Osteoblast (primary cell): ENCODE results near the gene KAZN. TPM values are rescaled to one million over a fixed set of nuclear protein-coding genes. Genes with fewer than 3 reads are reported as not detected.

Source experiments
- DNase-seq: peaks from one replicate; pipeline ENCODE4 v3.0.0; 2011; ENCODE audit warnings: low spot score, mixed read lengths; ENCODE audit not compliant: insufficient read length; ENCODE audit errors: missing footprints
- H2AFZ ChIP-seq: 2 replicates; pipeline ENCODE4 v1.6.0; 2011; ENCODE audit warnings: mild to moderate bottlenecking, low read length
- H3K27ac ChIP-seq: 2 replicates; pipeline ENCODE4 v1.5.1; 2011; ENCODE audit warnings: mild to moderate bottlenecking, low read depth, low read length, moderate library complexity
- H3K27me3 ChIP-seq: 2 replicates; pipeline ENCODE4 v1.6.0; 2012; ENCODE audit warnings: mild to moderate bottlenecking, control low read depth, inconsistent platforms, low read length, moderate library complexity; ENCODE audit not compliant: insufficient read depth
- H3K36me3 ChIP-seq: 2 replicates; pipeline ENCODE4 v1.5.1; 2011; ENCODE audit warnings: mild to moderate bottlenecking, low read length, control low read depth, moderate library complexity; ENCODE audit not compliant: insufficient read depth
- H3K4me1 ChIP-seq: 2 replicates; pipeline ENCODE4 v1.5.1; 2011; ENCODE audit warnings: mild to moderate bottlenecking, low read length, control low read depth, moderate library complexity; ENCODE audit not compliant: insufficient read depth
- H3K4me2 ChIP-seq: 2 replicates; pipeline ENCODE4 v1.6.0; 2011; ENCODE audit warnings: mild to moderate bottlenecking, low read length; ENCODE audit not compliant: insufficient read depth
- H3K4me3 ChIP-seq: fragments of 200-600 bp; sonication (generic); 3 replicates; pipeline ENCODE4 v1.5.1; 2012; ENCODE audit warnings: mild to moderate bottlenecking, low read length, inconsistent platforms; ENCODE audit not compliant: insufficient read depth
- H3K79me2 ChIP-seq: 2 replicates; pipeline ENCODE4 v1.6.0; 2012; ENCODE audit warnings: mild to moderate bottlenecking, low read length, control low read depth, inconsistent platforms; ENCODE audit not compliant: insufficient read depth
- H3K9me3 ChIP-seq: 2 replicates; pipeline ENCODE4 v1.5.1; 2011; ENCODE audit warnings: low read depth, low read length, control low read depth
- H4K20me1 ChIP-seq: 2 replicates; pipeline ENCODE4 v1.6.0; 2012; ENCODE audit warnings: mild to moderate bottlenecking, low read length, control low read depth; ENCODE audit not compliant: insufficient read depth
- CTCF ChIP-seq: IDR thresholded peaks from 2 replicates; pipeline ENCODE4 v1.5.1; 2011; ENCODE audit warnings: mild to moderate bottlenecking, low read depth, low read length, moderate library complexity; ENCODE audit errors: extremely low read depth
- total RNA-seq: library from RNA; depleted of rRNA; stranded (reverse); fragments of >200 nt; gene quantifications from 2 replicates; pipeline ENCODE4 v1.2.3, GENCODE V29; 2012

The KAZN gene
- total RNA-seq, 1 donor: 9.0 TPM

GRCh38 chr1:14873677-14874076 lies 275.2 kb downstream of the KAZN start:
- H3K4me1 ChIP-seq: no peaks in the 10 kb centered on the region
- H3K79me2 ChIP-seq: no peaks in the 10 kb centered on the region
- H3K36me3 ChIP-seq: no peaks in the 10 kb centered on the region
- TF ChIP-seq CTCF: no peak
- no peak for DNase-seq
- H3K27me3 ChIP-seq: peaks cover 6% of the 10 kb centered on the region
- no peaks in the 10 kb centered on the region for H3K9me3 ChIP-seq
- H3K4me2 ChIP-seq: no peak overlapping the region
- peaks cover 3% of the 10 kb centered on the region for H4K20me1 ChIP-seq
- H3K4me3 ChIP-seq: no peak overlapping the region
- H2AFZ ChIP-seq: no peak overlapping the region
- no peak overlapping the region for H3K27ac ChIP-seq

- no peak overlapping the region for H3K27ac ChIP-seq
- H3K4me1 ChIP-seq: peaks cover 11% of the 10 kb centered on the region
- no peaks in the 10 kb centered on the region for H3K79me2 ChIP-seq
- no peak for TF ChIP-seq CTCF
- H3K36me3 ChIP-seq: no peaks in the 10 kb centered on the region
- H3K4me3 ChIP-seq: no peak overlapping the region
- peaks cover 3% of the 10 kb centered on the region for H4K20me1 ChIP-seq
- no peaks in the 10 kb centered on the region for H3K9me3 ChIP-seq
- H2AFZ ChIP-seq: no peak overlapping the region
- no peak for DNase-seq
- peaks cover 6% of the 10 kb centered on the region for H3K27me3 ChIP-seq
- no peak overlapping the region for H3K4me2 ChIP-seq
Measured at GRCh38 chr1:14875524-14876509, 277.3 kb downstream of the KAZN start.

- Histone ChIP-seq H3K36me3 (no peaks in the 10 kb centered on the region), H3K27ac (no peak overlapping the region), H3K9me3 (no peaks in the 10 kb centered on the region), H2AFZ (no peak overlapping the region), H3K79me2 (no peaks in the 10 kb centered on the region), H4K20me1 (peaks cover 3% of the 10 kb centered on the region), H3K4me1 (peaks cover 20% of the 10 kb centered on the region), H3K27me3 (peaks cover 6% of the 10 kb centered on the region), H3K4me2 (no peak overlapping the region), H3K4me3 (no peak overlapping the region)
- DNase-seq: no peak
- no peak for TF ChIP-seq CTCF
Measured at GRCh38 chr1:14876747-14877146, 278.3 kb downstream of the KAZN start.

GRCh38 chr1:14877224-14877623 lies 278.7 kb downstream of the KAZN start:
- Histone ChIP-seq H3K4me2 (no peak overlapping the region), H3K79me2 (no peaks in the 10 kb centered on the region), H3K4me1 (peaks cover 23% of the 10 kb centered on the region), H3K9me3 (no peaks in the 10 kb centered on the region), H3K36me3 (no peaks in the 10 kb centered on the region), H2AFZ (no peak overlapping the region), H3K4me3 (no peak overlapping the region), H3K27me3 (peaks cover 6% of the 10 kb centered on the region), H3K27ac (no peak overlapping the region), H4K20me1 (peaks cover 3% of the 10 kb centered on the region)
- DNase-seq: no peak
- no peak for TF ChIP-seq CTCF
